Epithelial cell of esophagus (primary cell): ENCODE data around the gene HCN3.

ENCODE experiments used
- DNase-seq: peaks from one replicate; pipeline ENCODE4 v3.0.0; 2010; ENCODE audit warnings: low read depth
- H3K4me3 ChIP-seq: 2 replicates; pipeline ENCODE4 v1.5.1; 2011; ENCODE audit warnings: mild to moderate bottlenecking, low read length, control low read depth
- TF ChIP-seq, protein P1 (sequence below): IDR thresholded peaks from 2 replicates; pipeline ENCODE4 v1.5.1; 2011; ENCODE audit warnings: low read depth, mild to moderate bottlenecking, low read length, control low read depth, inconsistent platforms; ENCODE audit not compliant: insufficient read depth; ENCODE audit errors: missing control alignments

HCN3 gene

DNA sequence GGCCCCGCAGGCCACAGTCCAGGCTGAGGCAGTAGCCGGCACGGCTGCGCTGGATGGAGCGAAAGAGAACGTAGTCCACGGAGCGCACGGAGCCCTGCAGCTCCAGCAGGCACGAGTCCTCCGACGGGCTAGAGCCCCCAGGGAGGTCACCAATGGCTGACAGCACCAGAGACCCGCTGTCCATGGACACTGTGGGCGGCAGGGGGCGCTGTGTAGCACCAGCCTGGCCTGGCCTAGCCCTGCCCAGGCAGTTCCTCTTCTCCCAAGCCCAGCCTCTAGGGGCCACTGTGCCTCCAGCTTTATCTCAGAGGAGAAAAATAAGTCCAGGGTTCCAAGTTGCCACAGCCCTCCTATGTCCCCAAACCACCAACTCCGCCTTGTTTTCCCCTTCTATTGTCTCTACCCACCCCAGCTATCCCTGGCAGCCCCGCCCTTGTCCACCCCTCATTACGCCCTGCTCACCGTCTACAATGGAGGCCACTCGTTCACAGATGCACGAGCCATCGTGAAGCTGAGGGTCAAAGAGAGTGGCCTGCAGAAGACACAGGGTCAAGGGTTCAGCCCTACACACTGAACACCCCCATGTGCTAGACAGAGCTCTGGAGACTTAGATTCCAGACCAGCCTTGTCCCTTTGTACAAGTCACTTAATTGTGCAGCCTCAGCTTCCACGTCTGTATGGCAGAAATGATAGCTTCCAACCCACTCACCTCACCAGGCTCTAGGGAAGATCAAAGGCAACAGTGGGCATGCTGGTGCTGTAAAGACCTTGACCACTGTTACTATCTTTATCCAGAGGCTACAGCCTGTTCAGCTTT lies 26.4 kb upstream of the HCN3 start:
- TF ChIP-seq, protein P1, sequence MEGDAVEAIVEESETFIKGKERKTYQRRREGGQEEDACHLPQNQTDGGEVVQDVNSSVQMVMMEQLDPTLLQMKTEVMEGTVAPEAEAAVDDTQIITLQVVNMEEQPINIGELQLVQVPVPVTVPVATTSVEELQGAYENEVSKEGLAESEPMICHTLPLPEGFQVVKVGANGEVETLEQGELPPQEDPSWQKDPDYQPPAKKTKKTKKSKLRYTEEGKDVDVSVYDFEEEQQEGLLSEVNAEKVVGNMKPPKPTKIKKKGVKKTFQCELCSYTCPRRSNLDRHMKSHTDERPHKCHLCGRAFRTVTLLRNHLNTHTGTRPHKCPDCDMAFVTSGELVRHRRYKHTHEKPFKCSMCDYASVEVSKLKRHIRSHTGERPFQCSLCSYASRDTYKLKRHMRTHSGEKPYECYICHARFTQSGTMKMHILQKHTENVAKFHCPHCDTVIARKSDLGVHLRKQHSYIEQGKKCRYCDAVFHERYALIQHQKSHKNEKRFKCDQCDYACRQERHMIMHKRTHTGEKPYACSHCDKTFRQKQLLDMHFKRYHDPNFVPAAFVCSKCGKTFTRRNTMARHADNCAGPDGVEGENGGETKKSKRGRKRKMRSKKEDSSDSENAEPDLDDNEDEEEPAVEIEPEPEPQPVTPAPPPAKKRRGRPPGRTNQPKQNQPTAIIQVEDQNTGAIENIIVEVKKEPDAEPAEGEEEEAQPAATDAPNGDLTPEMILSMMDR: peak; percentile 99
- H3K4me3 ChIP-seq: peak overlapping the region; percentile 16
- DNase-seq: peak; percentile 90

DNA sequence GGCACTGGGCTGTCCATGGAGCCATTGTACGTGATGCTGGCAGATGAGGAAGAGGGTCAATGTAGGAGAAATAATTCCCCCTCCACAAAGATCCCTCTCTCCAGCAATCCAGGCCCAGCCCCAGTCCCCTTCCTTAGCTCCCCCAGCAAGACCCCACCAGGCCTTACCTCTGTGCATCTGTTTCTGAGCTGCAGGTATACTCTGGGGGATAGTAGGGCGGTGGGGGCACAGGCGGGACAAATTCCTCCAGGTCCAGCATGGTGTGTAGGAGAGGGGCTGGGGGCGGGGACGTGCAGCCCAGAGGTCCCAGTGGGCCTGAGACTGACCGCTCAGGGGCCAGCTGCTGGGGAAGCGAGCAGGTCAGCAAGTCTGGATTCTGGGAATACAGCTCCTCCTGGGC lies 25.7 kb upstream of the HCN3 start:
- TF ChIP-seq, protein P1: no peak
- H3K4me3 ChIP-seq: no peak overlapping the region

DNA sequence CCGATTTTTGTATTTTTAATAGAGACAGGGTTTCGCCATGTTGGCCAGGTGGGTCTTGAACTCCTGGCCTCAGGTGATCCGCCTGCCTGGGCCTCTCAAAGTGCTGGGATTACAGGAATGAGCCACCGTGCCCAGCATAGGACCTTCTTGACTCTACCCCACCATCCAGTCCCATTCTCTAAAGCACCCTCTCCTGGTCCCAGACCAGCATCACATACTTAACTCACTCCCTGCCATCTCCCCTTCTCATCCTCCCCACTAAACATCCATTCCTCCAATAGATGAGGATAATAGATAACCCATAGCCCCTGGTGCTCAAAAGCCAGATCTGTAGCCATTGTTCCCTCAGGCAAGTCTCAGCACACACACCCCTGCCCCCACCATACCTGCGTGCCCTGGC lies 24.1 kb upstream of the HCN3 start:
- TF ChIP-seq, protein P1: peak; percentile 15
- H3K4me3 ChIP-seq: peak overlapping the region; percentile 76
- DNase-seq: no peak

More for the DNA sequence above, 25.7 kb upstream of the HCN3 start:
- no peak for DNase-seq

DNA sequence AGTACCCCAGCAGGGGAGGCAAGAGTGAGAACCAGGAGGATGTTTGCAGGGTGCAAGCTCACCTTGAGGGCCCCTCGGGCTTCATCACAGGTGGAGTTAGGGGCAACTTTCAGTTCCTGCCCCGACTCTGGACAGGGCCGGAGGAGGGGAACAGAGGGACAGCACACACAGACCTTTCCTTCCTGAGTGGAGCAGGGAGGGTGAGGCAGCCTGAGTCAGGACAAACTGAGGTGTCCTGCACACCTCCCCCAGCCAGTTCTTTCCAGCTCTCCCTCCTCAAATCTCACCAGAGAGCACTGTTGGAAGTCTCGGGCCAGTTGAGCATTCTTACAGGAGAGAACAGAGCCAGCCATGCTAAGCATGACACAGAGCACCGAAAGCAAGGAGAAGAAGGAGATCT lies 23.5 kb upstream of the HCN3 start:
- H3K4me3 ChIP-seq: peak overlapping the region; percentile 76
- TF ChIP-seq, protein P1: no peak
- peak; percentile 44 for DNase-seq

DNA sequence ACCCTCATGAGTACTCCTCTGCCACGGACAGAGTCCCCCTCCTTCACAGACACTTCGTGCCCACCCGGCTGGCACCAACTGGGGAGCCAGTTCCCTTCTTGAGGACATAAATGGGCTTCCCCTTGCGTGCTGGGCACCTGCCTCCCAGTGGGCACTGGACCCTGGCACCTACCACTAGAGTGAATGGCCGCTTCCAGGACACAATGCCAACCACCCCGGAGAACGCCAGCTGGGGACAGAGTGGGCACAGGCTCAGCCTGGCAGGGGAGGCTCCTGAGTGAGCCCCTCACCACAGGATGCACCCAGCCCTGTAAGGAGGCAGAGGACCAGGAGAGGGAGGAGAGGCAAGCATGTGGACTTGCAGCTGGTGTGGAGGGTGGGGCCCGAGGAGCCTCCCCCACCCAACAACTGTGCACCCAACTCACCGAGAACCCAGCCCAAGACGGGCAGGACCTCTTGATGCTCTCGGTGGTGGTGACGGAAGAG lies 23.0 kb upstream of the HCN3 start:
- TF ChIP-seq, protein P1: no peak
- H3K4me3 ChIP-seq: peak overlapping the region; percentile 76
- DNase-seq: no peak

DNA sequence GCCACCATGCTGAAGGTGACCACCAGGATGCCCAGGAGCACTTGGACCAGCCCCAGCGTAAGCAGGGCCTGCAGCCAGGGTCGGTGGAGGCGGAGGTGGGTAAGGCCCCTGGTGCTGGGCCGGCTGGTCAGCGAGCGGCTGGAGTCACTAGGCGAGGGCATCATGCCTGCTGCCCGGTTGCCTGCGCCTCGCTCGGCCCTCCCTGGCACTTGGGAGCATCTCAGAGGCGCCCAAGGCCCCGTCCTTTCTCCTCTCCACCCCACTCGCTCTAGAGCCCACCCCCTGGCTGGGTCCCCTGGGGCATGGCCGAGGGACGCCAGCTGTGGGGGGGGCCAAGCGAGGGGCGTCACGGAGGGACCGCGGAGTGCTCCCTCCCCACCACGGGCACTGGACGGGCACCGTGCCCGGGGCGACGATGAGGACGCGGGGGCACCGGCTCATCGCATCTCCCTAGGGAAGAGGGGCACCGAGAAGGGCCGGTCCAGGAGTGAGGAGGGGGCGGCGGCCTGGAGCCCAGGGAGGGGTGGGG lies 22.5 kb upstream of the HCN3 start:
- TF ChIP-seq, protein P1: no peak
- peak overlapping the region; percentile 76 for H3K4me3 ChIP-seq

More for the DNA sequence above, 22.5 kb upstream of the HCN3 start:
- no peak for DNase-seq
